ENCODE measurements around the gene PRND.

DNA sequence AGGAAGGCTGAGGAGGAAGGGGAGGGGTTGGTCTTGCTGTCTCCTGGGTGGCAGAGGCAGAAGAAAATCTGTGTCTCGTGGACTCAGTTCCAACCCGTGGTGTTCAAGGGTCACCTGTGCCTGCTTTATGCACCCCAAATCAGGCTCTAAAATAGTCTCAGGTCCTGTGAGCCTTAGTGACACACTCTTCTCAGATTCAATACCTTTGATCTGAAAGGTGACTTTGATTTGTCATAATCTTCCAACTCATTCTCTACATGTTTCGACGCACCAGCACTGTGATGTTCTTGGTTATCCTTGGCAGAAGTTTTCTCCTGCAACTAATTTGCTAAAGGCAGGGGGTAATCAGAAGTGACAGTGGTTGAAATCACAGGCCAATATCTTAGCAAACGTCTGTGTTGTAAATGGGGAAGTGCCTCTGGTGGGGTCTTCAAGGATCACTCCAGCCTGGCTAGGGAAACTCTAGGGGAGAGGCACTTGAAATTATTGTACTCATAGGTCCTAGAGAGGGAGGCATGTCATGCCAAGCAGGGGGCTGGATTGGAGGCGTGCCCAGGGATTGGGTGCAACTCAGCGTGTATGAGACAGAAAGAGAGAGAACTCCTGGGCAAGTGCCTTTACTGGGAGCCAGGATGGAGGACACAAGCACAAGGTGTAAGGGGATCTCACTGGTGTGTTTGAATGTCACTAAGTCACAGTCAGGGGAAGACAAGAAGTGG, 19.0 kb upstream of the PRND start:
- TF ChIP-seq EZH2 (IDR thresholded peaks at IDR 0.05; ENCODE audit: insufficient read depth, poor library complexity, severe bottlenecking): no peak
- no peak for TF ChIP-seq EZH2phosphoT487 (IDR thresholded peaks at IDR 0.05; ENCODE audit: insufficient read depth, low read depth)
